ENCODE results near the gene LRRC3C. TPM values are rescaled to one million over a fixed set of nuclear protein-coding genes. Genes with fewer than 3 reads are reported as not detected.

LRRC3C gene
- total RNA-seq, 1 donor from 2014 or later: not detected

DNA sequence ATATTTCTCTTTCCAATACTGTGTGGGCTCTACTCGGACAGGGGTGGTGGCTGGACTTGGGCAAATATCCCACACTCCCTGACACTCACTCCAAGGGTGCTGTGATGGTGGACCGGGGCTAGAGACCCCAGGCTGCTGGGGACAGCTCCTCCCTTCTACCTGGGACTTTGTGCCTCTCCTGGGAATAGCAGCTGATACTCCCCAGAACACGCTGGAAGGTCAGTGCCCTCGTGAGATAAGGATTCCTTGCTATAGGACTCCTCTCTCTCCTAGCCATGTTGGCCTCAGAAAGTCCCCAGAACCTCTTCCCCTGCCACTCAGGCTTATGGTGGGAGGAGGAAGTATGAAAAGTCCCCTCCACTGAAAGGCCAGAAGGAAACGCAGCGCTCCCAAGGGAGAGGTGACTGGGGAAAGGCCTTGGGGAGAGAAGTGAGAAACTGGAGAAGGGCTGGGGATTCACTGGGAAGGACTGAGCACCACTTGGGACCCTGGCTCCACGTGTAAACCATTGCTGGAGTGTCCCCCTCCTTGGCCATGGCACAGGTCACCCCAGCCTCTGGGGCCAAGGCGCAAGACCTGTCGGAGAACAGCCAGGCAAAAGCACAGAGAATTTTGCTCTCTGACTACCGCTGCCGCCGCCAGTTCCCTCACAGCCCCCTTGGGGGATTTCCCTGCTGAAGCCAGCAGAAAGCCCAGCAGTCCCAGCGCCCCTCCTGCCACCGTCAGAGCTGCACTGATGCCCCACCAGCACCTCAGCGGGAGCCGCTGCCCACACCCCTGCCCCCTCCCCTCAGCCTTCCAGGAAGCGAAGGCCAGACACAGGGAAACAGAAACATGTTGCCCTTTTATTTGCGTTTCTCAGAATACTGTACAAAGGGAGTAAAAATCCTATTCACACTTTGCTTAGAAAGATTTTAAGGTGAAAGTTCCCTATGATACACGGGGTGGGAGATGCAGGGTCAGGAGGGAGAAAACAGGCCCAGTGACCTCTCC is 7.0 kb upstream of the LRRC3C start:
- H2AFZ ChIP-seq (ENCODE audit: low read depth, low read length): no peak overlapping the region
- H3K4me1 ChIP-seq (ENCODE audit: insufficient read depth, low read length): peaks cover 14% of the 10 kb centered on the region
- H3K36me3 ChIP-seq (ENCODE audit: insufficient read depth, low read length): peaks cover 25% of the 10 kb centered on the region
- Mint-ChIP-seq H3K9me3 (ENCODE audit: unreplicated experiment) (no peaks in the 10 kb centered on the region), H3K36me3 (ENCODE audit: low read depth, unreplicated experiment) (peaks cover 38% of the 10 kb centered on the region), H3K4me3 (ENCODE audit: unreplicated experiment) (no peak overlapping the region), H3K27me3 (ENCODE audit: low read depth, unreplicated experiment) (no peaks in the 10 kb centered on the region), H3K4me1 (ENCODE audit: low read depth, unreplicated experiment) (peaks cover 9% of the 10 kb centered on the region), H3K27ac (ENCODE audit: unreplicated experiment) (no peak overlapping the region)
- no peak for TF ChIP-seq EZH2 (IDR thresholded peaks at IDR 0.05; ENCODE audit: insufficient read depth, low read length)
- DNase-seq (ENCODE audit: low read depth): no peak
- no peaks in the 10 kb centered on the region for H3K9me3 ChIP-seq (ENCODE audit: insufficient read depth, low read depth, low read length)
- H3K4me2 ChIP-seq (ENCODE audit: low read length): no peak overlapping the region
- H3K27ac ChIP-seq (ENCODE audit: low read depth, low read length): no peak overlapping the region
- no peak for FAIRE-seq
- no peak overlapping the region for H3K9ac ChIP-seq (ENCODE audit: low read length)
- no peaks in the 10 kb centered on the region for H3K27me3 ChIP-seq (ENCODE audit: insufficient read depth, low read length)
- H3K4me3 ChIP-seq (ENCODE audit: insufficient read depth, low read depth, low read length): no peak overlapping the region
- H3K79me2 ChIP-seq (ENCODE audit: insufficient read depth, low read length): peaks cover 27% of the 10 kb centered on the region
- H4K20me1 ChIP-seq (ENCODE audit: insufficient read depth, low read length): peaks cover 55% of the 10 kb centered on the region

DNA sequence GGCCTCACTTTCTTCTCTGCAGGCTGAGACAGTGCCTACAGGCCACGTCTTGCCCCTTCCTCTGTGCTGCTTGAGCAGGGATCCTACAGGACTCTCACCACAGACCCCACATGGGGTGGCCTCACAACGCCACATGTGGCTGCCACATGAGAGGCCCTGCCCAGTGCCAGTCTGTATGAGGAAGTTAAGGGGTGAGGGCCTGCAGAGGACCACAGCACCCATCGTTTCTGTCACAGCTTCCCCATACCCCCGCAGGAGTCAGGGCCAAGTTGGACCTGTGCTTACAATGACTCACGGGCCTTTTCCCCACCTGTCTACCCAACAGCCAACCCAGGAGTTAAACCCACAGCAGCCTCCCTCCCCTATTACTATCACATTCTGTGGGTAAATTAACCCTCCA is 6.2 kb upstream of the LRRC3C start:
- H2AFZ ChIP-seq (ENCODE audit: low read depth, low read length): no peak overlapping the region
- H3K4me3 ChIP-seq (ENCODE audit: insufficient read depth, low read depth, low read length): no peak overlapping the region
- FAIRE-seq (no peak), DNase-seq (ENCODE audit: low read depth) (no peak)
- Mint-ChIP-seq H3K4me1 (ENCODE audit: low read depth, unreplicated experiment) (peaks cover 9% of the 10 kb centered on the region), H3K27ac (ENCODE audit: unreplicated experiment) (no peak overlapping the region), H3K27me3 (ENCODE audit: low read depth, unreplicated experiment) (no peaks in the 10 kb centered on the region), H3K36me3 (ENCODE audit: low read depth, unreplicated experiment) (peaks cover 38% of the 10 kb centered on the region), H3K9me3 (ENCODE audit: unreplicated experiment) (no peaks in the 10 kb centered on the region), H3K4me3 (ENCODE audit: unreplicated experiment) (no peak overlapping the region)
- H3K79me2 ChIP-seq (ENCODE audit: insufficient read depth, low read length): peaks cover 35% of the 10 kb centered on the region
- TF ChIP-seq, protein P1, sequence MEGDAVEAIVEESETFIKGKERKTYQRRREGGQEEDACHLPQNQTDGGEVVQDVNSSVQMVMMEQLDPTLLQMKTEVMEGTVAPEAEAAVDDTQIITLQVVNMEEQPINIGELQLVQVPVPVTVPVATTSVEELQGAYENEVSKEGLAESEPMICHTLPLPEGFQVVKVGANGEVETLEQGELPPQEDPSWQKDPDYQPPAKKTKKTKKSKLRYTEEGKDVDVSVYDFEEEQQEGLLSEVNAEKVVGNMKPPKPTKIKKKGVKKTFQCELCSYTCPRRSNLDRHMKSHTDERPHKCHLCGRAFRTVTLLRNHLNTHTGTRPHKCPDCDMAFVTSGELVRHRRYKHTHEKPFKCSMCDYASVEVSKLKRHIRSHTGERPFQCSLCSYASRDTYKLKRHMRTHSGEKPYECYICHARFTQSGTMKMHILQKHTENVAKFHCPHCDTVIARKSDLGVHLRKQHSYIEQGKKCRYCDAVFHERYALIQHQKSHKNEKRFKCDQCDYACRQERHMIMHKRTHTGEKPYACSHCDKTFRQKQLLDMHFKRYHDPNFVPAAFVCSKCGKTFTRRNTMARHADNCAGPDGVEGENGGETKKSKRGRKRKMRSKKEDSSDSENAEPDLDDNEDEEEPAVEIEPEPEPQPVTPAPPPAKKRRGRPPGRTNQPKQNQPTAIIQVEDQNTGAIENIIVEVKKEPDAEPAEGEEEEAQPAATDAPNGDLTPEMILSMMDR (IDR thresholded peaks at IDR 0.05; ENCODE audit: insufficient read depth, low read depth, low read length): no peak
- TF ChIP-seq EZH2 (IDR thresholded peaks at IDR 0.05; ENCODE audit: insufficient read depth, low read length): no peak
- H3K9ac ChIP-seq (ENCODE audit: low read length): no peak overlapping the region
- peaks cover 63% of the 10 kb centered on the region for H4K20me1 ChIP-seq (ENCODE audit: insufficient read depth, low read length)
- H3K9me3 ChIP-seq (ENCODE audit: insufficient read depth, low read depth, low read length): no peaks in the 10 kb centered on the region
- peaks cover 25% of the 10 kb centered on the region for H3K36me3 ChIP-seq (ENCODE audit: insufficient read depth, low read length)
- H3K27me3 ChIP-seq (ENCODE audit: insufficient read depth, low read length): no peaks in the 10 kb centered on the region
- H3K27ac ChIP-seq (ENCODE audit: low read depth, low read length): no peak overlapping the region
- peaks cover 22% of the 10 kb centered on the region for H3K4me1 ChIP-seq (ENCODE audit: insufficient read depth, low read length)
- no peak overlapping the region for H3K4me2 ChIP-seq (ENCODE audit: low read length)

DNA sequence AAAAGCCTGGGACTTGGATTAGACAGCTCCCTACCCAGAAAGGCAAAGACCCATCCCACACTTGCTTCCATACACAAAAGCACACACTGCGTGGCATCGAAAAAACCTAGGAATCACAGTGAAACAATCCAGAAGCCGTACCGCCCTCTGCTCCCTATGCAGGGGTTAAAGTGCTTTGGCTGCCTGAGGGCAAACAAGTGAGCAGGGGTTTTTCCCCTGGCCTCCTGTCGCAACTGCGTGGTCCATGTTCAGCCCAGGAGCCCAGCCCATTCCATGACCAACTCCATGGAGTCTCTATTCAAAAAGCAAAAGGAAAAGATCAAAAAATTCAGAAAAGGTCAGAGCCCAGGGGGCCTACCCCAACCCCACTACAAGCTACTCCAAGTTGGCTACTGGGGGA is 5.5 kb upstream of the LRRC3C start:
- TF ChIP-seq EZH2 (IDR thresholded peaks at IDR 0.05; ENCODE audit: insufficient read depth, low read length): no peak
- TF ChIP-seq, protein P1 (IDR thresholded peaks at IDR 0.05; ENCODE audit: insufficient read depth, low read depth, low read length): no peak

More for the DNA sequence above, 5.5 kb upstream of the LRRC3C start:
- H3K4me3 ChIP-seq (ENCODE audit: insufficient read depth, low read depth, low read length): no peak overlapping the region
- no peak overlapping the region for H3K27ac Mint-ChIP-seq (ENCODE audit: unreplicated experiment)
- FAIRE-seq (no peak), DNase-seq (ENCODE audit: low read depth) (no peak)
- H3K9me3 Mint-ChIP-seq (ENCODE audit: unreplicated experiment): no peaks in the 10 kb centered on the region
- H3K36me3 ChIP-seq (ENCODE audit: insufficient read depth, low read length): peaks cover 25% of the 10 kb centered on the region
- no peak overlapping the region for H3K4me2 ChIP-seq (ENCODE audit: low read length)
- H3K4me1 ChIP-seq (ENCODE audit: insufficient read depth, low read length): peaks cover 27% of the 10 kb centered on the region
- H3K27me3 ChIP-seq (ENCODE audit: insufficient read depth, low read length): no peaks in the 10 kb centered on the region
- no peak overlapping the region for H3K27ac ChIP-seq (ENCODE audit: low read depth, low read length)
- no peak overlapping the region for H2AFZ ChIP-seq (ENCODE audit: low read depth, low read length)
- H3K9me3 ChIP-seq (ENCODE audit: insufficient read depth, low read depth, low read length): no peaks in the 10 kb centered on the region
- H3K36me3 Mint-ChIP-seq (ENCODE audit: low read depth, unreplicated experiment): peaks cover 36% of the 10 kb centered on the region
- H3K4me1 Mint-ChIP-seq (ENCODE audit: low read depth, unreplicated experiment): peaks cover 9% of the 10 kb centered on the region
- H3K79me2 ChIP-seq (ENCODE audit: insufficient read depth, low read length): peaks cover 42% of the 10 kb centered on the region
- H3K9ac ChIP-seq (ENCODE audit: low read length): no peak overlapping the region
- H3K4me3 Mint-ChIP-seq (ENCODE audit: unreplicated experiment): no peak overlapping the region
- H4K20me1 ChIP-seq (ENCODE audit: insufficient read depth, low read length): peaks cover 68% of the 10 kb centered on the region
- H3K27me3 Mint-ChIP-seq (ENCODE audit: low read depth, unreplicated experiment): no peaks in the 10 kb centered on the region
